ENCODE data around the gene STARD10. TPM values are rescaled to one million over a fixed set of nuclear protein-coding genes. Genes with fewer than 3 reads are reported as not detected.
"Not testable (repeated sequence)": the region's sequence is repeated elsewhere in the genome, so short reads cannot be mapped to it uniquely, and the experiment has no call there.

Gene STARD10
- polyA plus RNA-seq, 1 donor: 49.5 TPM

DNA sequence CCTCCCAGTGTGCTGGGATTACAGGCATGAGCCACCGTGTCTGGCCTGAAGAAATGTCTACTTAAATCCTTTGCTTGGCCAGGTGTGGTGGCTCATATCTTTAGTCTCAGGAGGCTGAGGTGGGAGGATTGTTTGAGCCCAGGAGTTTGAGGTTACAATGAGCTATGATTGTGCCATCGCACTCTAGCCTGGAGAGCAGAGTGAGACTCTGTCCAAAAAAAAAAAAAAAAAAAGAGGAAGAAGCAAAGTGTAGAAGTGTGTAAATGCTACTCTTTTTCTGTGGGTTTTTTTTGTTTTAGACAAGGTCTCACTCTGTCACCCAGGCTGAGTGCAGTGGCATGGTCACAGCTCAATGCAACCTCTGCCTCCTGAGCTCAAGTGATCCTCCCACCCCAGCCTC, 13.9 kb upstream of the STARD10 start:
- no peak for DNase-seq (ENCODE audit: low read depth)

DNA sequence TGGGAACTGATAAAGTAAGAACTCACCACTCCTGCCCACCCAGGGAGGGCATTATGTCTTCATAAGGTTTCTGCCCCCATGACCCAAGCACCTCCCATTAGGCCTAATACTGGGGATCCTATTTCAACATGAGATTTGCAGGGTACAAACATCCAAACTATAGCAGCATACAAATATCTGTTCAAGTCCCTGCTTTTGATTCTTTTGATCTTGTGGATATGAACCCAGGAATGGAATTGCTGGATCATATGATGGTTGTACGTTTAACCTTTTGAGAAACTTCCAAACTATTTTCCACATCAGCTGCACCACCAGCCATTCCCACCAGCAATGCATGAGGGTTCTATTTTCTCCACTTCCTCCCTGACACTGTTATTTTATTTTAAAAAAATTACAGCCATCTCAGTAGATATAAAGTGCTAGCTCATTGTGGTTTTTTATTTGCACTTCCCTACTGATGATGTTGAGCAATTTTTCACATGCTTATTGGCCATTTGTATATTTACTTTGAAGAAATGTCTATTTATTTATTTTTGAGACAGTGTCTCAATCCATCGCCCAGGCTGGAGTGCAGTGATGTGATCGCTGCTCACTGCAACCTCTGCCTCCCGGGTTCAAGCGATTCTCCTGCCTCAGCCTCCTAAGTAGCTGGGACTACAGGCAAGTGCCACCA, 13.3 kb upstream of the STARD10 start:
- no peak for DNase-seq (ENCODE audit: low read depth)

DNA sequence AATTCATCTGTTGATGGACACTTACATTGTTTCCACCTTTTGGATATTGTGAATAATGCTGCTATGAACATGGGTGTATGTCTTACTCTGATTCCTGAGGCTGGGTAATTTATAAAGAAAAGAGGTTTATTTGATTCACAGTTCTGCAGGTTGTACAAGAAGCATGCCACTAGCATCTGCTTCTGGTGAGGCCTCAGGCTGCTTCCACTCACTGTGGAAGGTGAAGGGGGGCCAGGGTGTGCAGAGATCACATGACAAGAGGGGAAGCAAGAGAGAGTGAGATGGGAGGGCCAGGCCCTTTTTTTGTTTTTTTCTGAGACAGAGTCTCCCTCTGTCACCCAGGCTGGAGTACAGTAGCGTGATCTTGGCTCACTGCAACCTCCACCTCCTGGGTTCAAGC, 12.5 kb upstream of the STARD10 start:
- DNase-seq (ENCODE audit: low read depth): not testable (repeated sequence)

DNA sequence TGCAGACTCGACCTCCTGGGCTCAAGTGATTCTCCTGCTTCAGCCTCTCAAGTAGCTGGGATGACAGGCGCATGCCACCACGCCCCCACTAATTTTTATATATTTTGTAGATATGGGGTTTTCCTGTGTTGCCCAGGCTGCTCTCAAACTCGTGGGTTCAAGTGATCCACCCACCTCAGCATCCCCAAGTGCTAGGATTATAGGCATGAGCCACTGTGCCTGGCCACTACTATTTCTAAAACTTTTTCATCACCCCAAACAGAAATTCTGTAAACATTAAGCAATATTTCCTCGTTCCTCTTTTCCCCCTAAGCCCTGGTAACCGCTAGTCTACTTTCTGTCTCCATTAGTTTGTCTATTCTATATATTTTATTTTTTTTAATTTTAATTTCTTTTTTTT, 11.4 kb upstream of the STARD10 start:
- DNase-seq (ENCODE audit: low read depth): no peak

DNA sequence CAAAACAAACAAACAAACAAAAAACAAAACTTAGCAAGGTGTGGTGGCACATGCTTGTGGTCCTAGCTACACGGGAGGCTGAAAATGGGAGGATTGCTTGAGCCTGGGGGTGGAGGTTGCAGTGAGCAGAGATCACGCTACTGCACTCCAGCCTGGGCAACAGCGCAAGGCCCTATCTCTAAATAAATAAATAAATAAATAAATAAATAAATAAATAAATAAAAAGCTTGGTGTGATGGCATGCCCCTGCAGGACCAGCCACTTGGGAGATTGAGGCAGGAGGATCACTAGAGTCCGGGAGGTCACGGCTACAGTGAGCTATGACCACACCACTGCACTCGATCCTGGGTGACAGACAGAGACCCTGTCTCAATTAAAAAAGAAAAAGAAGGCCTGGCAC, 9.0 kb upstream of the STARD10 start:
- DNase-seq (ENCODE audit: low read depth): no peak

DNA sequence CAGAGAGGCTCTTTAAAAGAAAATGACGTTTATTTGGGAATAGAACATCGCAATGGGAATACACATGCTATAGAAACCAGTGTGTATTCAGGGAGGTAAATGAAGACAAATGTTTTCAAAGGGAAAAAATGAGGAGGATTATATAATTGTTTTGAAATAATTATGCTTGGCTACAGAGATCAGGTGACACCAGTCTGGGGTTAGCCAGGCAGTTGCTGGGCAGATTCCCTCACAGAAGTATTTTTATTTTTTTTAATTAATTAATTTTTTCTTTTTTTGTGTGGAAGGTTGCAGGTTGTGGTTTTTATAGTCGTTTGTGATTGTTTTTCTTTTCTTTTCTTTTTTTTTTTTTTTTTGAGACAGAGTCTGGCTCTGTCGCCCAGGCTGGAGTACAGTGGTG, 5.6 kb upstream of the STARD10 start:
- DNase-seq (ENCODE audit: low read depth): no peak

DNA sequence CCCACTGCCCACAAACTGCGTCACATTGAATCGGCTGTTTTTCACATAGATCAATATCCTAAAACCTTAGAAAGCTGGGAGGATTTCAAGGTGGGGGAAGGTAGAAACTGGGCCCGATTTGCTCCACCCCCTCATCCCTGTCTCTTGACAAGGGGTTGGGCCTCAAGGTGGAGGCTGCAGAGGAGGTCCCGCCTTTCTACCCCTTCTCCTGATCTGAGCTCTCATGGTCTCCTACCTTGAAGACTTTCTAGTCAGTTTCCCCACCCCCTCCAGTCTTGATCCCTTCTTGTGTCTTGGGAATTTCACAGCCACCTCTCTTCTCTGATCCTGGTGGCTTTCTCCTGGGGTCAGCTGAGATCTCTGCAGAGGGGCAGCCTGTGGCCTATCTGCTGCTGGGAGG, 4.5 kb upstream of the STARD10 start:
- no peak for DNase-seq (ENCODE audit: low read depth)

DNA sequence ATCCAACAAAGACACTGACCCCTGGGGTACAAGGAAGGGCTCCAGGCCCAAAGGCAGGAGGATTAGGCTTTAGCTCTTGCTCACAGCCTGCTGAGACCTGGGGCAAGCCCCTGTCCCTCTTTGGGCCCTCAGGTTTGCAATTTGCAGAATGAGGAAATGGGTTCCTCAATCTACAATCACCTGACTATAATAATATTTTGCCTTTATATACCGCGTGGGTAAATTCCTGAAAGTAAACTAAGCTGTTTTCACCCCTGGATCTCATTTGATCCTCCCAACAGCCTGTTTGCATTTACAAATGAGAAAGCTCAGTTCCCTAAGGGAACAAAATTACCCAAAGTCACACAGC, 797 bp downstream of the STARD10 start:
- DNase-seq (ENCODE audit: low read depth): no peak

DNA sequence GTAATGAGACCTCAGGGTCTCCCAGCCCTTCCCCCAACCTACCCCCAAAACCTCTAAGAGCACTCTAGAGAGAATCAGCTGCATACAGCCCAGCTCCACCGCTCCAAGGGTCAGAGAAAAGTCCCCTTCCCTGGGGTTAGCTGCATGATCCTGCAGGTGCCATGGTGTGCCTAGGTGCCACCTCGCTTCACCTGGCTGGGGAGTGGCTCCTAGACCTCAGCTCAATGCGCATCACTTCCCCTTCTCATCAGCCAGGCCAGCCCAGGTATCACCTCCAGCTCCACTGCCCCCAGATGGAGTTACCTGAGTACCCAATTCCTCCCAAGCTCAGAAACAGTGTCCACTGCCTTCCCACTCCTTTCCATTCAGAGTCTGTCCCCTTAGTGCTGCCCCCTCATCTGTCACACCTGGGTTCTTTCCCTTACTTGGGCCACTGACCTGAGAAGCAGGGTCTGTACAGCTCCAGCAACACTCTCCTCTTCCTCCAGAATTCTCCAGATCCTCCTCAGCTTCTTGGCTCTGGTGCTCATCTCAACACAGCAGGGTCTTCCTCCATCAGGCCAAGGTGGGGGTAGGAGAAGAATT, 1.3 kb downstream of the STARD10 start:
- no peak for DNase-seq (ENCODE audit: low read depth)

DNA sequence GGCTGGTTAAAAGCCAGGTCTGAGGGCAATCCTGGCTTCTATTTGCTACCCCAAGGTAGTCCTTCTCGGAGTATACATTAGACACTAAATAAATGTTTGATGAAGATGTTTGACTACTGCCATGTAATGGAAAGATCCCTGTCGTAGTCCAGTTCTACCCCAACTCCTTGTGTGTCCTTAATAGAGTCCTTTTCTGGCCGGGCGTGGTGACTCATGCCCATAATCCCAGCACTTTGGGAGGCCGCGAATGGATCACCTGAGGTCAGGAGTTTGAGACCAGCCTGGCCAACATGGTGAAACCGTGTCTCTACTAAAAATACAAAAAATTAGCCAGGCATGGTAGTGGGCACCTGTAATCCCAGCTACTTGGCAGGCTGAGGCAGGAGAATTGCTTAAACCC, 2.6 kb downstream of the STARD10 start:
- DNase-seq (ENCODE audit: low read depth): not testable (repeated sequence)

DNA sequence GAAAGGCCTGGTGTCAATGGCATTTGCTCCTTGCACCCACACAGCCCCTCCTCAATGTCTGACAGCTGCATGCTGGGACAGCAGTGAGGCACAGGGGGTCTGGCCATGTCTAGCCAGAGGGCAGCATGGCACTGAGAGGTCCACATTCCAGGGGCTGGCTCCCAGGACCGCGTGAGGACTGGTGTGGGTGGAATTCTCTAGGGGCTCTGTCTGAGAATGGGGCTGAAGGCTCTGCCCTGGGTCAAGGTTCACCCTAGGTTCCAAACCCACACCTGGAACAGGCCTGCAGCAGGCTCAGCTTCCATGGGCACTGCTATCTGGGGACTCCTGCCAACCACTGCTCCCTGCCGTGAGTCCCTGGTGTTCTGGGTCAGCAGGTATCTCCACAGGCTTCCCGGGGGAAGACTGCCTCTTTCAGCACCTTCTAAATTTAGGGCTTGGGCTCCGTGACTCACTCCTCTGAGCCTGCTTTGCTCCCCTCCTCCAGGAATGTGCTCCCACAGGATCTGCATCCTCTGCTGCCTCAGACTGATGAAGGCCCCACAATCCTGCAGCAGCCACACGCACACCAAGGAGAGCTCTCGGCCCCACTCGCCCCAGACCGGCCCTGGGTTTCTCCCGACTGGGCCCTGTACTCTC, 4.2 kb downstream of the STARD10 start:
- no peak for DNase-seq (ENCODE audit: low read depth)

DNA sequence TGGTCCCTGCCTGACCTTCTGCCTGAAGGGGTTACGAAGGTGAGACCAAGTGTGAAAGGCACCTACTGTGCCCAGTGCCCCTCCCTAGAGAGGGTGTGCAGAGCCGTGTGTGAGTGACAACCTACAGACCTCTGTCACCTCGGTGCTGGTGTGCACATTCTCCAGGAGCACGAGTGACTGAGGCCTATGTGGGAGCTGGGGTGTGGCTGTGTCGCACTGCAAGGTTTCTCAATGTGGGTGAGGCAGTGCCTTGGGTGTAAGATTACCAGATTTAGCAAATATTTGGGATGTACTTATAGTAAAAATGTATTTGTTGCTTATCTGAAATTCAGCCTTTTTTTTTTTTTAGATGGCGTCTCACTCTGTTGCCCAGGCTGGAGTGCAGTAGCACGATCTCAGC, 5.6 kb downstream of the STARD10 start:
- DNase-seq (ENCODE audit: low read depth): no peak

DNA sequence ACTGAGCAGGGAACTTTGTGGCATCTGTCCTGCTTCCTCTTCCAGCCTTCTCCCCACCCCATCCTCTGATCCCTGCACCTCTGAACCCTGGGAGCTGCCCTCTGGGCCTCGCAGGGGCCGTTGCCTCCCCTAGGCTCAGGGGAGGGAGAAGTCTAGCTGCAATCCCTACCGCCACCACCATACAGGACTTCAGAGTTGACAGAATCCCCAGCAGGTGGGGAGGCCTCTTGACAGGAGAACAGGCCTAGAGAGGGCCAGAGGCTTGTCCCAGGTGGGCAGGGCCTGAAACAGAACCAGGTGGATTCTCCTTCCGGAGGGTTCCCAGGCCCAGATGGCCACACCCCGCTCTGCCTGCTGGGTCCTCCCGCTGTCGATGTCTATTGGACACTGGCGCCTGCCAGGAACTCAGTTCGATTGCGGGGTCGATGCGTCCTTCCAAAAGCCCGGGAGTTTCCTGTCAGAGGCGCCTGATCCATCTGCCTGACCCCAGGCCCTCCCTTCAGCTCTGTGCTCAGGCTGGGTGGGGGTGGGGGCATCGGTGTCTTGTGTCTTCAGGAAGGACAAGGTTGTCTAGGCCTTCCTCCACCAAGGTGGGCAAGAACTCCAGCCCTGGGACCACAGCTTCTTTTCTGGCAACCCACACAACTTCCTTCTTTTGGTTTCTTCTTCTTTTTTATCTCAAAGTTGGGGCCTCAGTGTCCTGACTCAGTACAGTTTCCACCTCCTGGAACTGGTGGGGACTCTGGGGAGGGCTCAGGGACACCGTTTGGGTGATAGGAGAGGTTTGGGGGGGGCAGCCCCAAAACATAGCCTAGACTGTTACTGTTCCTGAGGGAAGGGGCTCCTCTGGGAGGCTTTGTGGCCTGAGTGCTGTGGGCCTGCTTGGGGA, 6.4 kb downstream of the STARD10 start:
- DNase-seq (ENCODE audit: low read depth): no peak

DNA sequence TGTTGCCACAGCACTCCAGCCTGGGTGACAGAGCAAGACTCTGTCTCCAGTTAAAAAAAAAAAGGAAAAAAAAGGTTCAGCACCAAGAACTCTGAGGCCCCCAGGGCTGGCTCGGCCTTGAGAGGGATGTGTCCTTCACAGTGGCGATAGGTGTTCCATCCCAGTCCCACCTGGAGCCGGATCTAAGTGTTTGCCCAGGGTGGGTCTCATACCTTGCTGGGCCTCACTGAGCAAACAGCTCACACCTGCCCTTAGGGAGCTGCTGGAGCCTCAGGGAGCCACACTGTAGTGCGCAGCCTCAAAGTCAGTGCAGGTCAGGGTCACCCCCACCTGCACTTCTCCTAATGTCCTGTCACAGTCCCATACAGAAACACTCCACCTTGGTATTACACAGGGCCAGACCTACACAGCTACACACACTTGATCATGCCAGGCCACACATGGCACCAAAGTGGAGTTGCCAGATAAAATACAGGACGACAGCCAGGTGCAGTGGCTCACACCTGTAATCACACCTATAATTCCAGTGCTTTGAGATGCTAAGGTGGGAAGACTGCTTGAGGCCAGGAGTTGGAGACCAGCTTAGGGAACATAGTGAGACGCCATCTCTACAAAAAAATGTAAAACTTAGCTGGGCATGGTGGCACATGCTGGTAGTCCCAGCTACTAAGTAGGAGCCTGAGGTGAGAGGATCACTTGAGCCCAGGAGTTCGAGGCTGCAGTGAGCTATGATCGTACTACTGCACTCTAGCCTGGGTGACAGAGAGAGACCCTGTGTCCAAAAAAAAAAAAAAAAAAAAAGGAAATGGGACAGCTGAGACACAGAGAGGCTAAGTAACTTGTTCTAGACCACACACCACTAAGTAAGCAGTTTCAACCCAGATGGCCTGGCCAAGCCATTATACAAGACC, 7.3 kb downstream of the STARD10 start:
- DNase-seq (ENCODE audit: low read depth): no peak

DNA sequence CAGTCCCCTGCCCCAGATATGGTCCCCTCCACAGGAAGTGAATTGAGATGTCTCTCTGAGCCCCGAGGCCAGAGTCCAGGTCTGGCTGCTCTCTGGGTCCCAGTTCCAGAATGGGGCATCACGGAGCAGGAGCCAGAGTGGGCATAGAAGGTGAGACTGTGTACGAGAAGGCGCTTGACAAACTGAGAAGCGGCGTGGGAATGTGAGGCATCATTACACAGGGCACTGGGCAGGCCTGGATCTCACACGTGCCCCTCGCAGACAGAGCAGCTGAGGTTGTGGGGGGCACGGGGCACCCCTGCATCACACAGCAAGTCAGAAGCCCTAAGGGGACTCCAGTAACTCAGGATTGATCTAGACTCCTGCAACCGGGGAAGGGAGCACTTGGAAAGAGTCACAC, 9.2 kb downstream of the STARD10 start:
- DNase-seq (ENCODE audit: low read depth): no peak

DNA sequence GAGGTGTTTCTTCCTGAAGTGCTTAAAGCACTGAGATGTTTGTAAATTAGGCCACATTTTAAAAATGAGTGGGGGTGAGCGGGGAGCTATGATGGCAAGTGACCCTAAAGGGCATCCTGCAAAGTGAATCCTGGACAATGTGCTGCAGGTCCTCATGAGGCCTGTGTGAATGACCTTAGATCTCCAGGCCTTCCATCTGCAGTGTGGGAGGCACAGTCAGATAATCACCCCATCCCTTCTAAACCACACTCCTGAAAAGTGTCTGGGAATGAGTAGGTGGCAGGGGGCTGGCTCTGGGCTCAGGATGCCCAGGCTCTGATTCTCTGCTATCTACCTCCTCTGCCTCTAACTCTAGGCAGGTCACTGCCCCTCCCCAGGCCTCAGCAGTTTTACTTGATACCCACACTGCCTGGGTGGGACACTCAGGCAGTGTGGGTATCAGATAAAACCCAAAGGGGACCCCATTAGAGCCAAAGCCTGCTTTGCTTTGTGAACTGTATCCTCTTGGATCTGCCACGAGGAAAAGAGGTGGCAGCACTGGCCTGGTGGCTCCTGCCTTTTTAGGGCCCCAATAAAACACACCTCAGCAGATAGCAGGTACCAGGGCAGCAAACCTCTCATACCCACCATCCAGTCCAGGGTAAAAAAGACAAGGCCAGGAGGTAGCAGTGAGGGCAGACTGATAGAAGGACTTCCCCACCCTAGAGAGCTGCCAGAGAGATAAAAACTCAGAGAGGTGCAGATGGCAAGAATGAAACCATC, 10.5 kb downstream of the STARD10 start:
- DNase-seq (ENCODE audit: low read depth): no peak

DNA sequence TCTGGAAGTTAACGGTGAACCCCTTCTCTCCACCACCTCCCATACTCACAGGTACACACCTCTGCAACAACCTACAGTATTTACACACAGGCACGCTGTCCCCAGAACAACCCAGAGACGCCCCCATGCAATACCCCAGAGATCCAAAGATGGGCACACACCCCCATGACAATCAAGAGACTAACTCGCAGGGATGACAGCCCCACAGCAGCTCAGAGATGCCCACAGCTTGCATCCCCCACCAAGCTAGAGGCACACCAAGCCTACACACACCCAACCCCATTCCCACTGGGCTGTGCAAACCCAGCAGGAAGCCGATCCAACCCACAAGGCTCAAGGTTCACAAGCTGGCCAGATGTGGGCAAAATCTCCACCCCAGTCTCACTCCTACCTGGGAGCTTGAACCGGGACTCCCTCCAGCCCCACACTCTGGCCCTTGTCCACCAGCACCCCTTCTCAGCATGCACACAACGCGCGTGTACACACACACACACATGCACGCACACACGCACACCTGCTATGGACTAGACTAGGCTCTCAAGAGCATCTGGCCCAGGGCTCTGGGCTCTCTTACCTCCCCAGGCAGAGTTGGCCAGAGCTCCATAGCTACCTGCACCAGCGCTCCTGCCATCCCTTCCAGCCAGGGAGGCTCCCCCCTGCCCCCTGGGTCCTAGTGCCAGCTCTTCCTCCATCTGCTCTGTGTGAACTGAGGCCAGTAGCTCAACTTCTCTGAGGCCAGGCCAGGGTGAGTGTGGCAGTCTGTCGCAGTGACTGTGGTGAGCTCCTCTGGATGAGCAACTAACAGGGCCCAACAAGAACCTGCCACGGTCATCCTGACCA, 11.5 kb downstream of the STARD10 start:
- no peak for DNase-seq (ENCODE audit: low read depth)

DNA sequence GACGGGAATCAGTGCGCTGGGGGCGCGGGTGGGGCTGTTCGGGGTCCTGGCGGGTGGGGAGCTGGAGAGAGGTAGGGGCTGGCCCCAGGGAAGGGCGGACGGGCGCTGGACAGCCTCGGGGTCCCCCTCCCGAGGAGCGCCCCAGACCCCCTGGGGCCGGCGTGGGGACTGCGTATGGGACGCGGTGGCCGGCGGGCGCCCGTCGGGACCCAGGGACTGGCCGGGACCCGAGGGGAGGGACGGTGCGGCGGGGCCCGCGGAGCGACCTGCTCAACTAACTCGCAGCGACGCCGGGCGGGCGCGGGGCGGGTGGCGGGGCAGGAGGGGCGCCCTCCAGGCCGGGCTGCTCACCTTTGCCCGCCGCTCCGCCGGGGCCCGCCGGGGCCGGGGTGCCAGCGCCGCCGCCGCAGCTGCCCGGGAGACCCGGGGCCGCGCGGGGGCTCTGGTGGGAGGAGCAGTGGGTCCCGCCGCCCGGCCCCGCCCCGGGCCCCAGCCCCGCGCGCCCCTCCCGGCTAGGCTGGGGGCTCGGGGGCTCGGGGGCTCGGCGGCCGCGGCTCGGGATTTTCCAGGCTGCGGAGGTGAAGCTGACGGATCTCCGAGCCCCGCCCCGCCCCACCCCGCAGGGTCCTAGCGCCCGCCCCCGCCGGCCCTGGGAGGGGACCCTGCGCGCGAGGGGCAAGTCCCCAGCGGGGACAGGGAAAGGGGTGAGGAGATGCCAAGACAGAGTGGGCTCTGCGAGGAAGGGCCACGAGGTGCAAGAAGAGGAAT, 12.3 kb downstream of the STARD10 start:
- no peak for DNase-seq (ENCODE audit: low read depth)

DNA sequence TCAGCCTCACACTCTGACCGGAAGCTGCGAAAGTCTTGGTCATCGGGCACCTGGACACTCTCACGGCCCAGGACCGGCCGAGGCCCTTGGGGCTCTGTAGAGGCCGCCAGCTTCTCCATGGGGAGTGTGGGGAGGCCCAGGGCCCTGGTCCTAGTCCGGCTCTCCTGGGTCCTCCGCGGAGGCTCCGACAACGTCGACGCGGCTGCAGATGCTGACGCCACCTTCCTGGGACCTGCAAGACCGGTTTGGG, 12.9 kb downstream of the STARD10 start:
- no peak for DNase-seq (ENCODE audit: low read depth)

Measured in forelimb muscle (tissue), 1 donor.